Activated naive CD4-positive, alpha-beta T cell treated with anti-CD3 and anti-CD28 coated beads for 36 hours (primary cell): ENCODE measurements around the gene BNIP2. TPM values are rescaled to one million over a fixed set of nuclear protein-coding genes. Genes with fewer than 3 reads are reported as not detected.
"Not testable (repeated sequence)": the region's sequence is repeated elsewhere in the genome, so short reads cannot be mapped to it uniquely, and the experiment has no call there.

Source experiments
- CTCF ChIA-PET: fragments of 350-600 bp; sonication (Branson Sonifier 250); formaldehyde crosslinking; loops from one replicate; lab custom pipeline; 2021; ENCODE audit warnings: antibody characterized with exemption; lab: Charles Lee
- DNase-seq: peaks from one replicate; pipeline ENCODE4 v3.0.0-alpha.2; 2020
- H3K27ac Mint-ChIP-seq: one replicate; pipeline ENCODE4 v1.8.0; 2021; ENCODE audit warnings: mild to moderate bottlenecking, mixed read lengths
- H3K27me3 Mint-ChIP-seq: one replicate; pipeline ENCODE4 v1.8.0; 2021; ENCODE audit warnings: low read depth, mixed read lengths
- H3K36me3 Mint-ChIP-seq: one replicate; pipeline ENCODE4 v1.8.0; 2021; ENCODE audit warnings: low read depth, mixed read lengths
- H3K4me1 Mint-ChIP-seq: one replicate; pipeline ENCODE4 v1.8.0; 2021; ENCODE audit warnings: low read depth, mixed read lengths
- H3K4me3 Mint-ChIP-seq: one replicate; pipeline ENCODE4 v1.8.0; 2021; ENCODE audit warnings: mild to moderate bottlenecking, moderate library complexity, mixed read lengths
- H3K9me3 Mint-ChIP-seq: one replicate; pipeline ENCODE4 v1.8.0; 2021; ENCODE audit warnings: mixed read lengths
- intact Hi-C: fragments of 100-400 bp; cut with micrococcal nuclease; formaldehyde crosslinking; loops from one replicate; pipeline ENCODE4 v1.15.1; 2023
- total RNA-seq, 2 experiments: library from RNA; stranded (reverse); gene quantifications; one replicate each; pipeline ENCODE4 v1.2.3, GENCODE V29; 2021

Gene BNIP2
- total RNA-seq, 2 experiments from 2014 or later, result 44.2 to 44.7 TPM

DNA sequence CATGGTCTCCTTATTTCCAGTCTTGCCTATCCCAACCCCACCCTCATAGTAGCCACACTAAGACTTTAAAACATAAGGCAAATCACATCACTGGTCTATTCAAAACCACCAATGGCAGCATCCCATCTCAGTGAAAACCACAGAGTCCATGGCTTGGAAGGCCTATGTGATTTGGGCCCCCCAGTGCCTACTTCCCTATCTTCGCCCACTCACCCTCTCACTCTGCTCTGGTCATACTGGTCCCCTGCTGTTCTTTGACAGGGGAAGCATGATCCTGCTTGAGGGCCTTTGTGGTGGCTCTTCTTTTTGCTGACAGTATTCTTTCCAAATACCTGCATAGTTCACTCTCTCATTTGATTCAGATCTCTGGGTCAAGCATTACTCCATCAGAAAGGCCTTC lies 35.1 kb downstream of the BNIP2 start:
- Mint-ChIP-seq H3K4me1 (peaks cover 14% of the 10 kb centered on the region), H3K36me3 (peaks cover 22% of the 10 kb centered on the region), H3K27me3 (no peaks in the 10 kb centered on the region), H3K4me3 (no peak overlapping the region), H3K9me3 (peaks cover 2% of the 10 kb centered on the region), H3K27ac (no peak overlapping the region)
- intact Hi-C loops, result no loop called here
- CTCF ChIA-PET, result interaction anchor here (0.7 to 1.3 kb wide), 3 partner anchors 9 to 126 kb away, joined by 3 to 5 read pairs (median 4); no protein-coding TSS in a partner anchor
- no peak for DNase-seq

GRCh38 chr15:59649603-59650002 lies 39.5 kb downstream of the BNIP2 start:
- peaks cover 2% of the 10 kb centered on the region for H3K9me3 Mint-ChIP-seq
- no peak for DNase-seq
- peaks cover 35% of the 10 kb centered on the region for H3K36me3 Mint-ChIP-seq
- CTCF ChIA-PET, result no interaction called here
- H3K4me1 Mint-ChIP-seq, result peaks cover 17% of the 10 kb centered on the region
- intact Hi-C loops, result no loop called here
- no peak overlapping the region for H3K4me3 Mint-ChIP-seq
- H3K27ac Mint-ChIP-seq, result no peak overlapping the region
- no peaks in the 10 kb centered on the region for H3K27me3 Mint-ChIP-seq

- DNase-seq, result no peak
- H3K4me3 Mint-ChIP-seq, result no peak overlapping the region
- intact Hi-C loops, result no loop called here
Observed at GRCh38 chr15:59647085-59647484, 42.0 kb downstream of the BNIP2 start.

DNA sequence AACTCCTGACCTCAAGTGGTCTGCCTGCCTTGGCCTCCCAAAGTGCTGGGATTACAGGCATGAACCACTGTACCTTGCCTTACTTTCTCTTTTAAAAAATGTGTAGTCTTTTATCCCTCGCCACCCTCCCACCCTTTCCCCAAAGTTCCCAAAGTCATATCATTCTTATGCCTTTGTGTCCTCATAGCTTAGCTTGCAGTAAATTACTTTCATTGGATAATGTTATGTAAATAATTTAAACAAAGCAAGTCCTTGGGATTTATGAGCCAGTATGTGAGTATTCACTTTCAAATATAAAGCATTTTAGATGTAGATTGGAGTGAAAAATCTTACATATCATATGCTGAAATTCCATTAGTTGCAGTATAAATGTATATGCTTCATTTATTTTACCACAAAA lies 42.8 kb downstream of the BNIP2 start:
- CTCF ChIA-PET, result interaction anchor here (2.5 kb wide), 1 partner anchor 113 kb away, joined by 11 read pairs; no protein-coding TSS in a partner anchor
- H3K36me3 Mint-ChIP-seq, result peaks cover 23% of the 10 kb centered on the region
- no peaks in the 10 kb centered on the region for H3K27me3 Mint-ChIP-seq
- H3K4me3 Mint-ChIP-seq, result no peak overlapping the region
- no peak for DNase-seq
- H3K4me1 Mint-ChIP-seq, result peaks cover 16% of the 10 kb centered on the region
- no peaks in the 10 kb centered on the region for H3K9me3 Mint-ChIP-seq
- intact Hi-C loops, result no loop called here
- H3K27ac Mint-ChIP-seq, result no peak overlapping the region

More at GRCh38 chr15:59647085-59647484, 42.0 kb downstream of the BNIP2 start:
- CTCF ChIA-PET, result interaction anchor here (0.9 kb wide), 1 partner anchor 118 kb away, joined by 4 read pairs; no protein-coding TSS in a partner anchor
- Mint-ChIP-seq H3K27ac (no peak overlapping the region), H3K4me1 (peaks cover 16% of the 10 kb centered on the region), H3K9me3 (no peaks in the 10 kb centered on the region), H3K36me3 (peaks cover 28% of the 10 kb centered on the region), H3K27me3 (no peaks in the 10 kb centered on the region)

DNA sequence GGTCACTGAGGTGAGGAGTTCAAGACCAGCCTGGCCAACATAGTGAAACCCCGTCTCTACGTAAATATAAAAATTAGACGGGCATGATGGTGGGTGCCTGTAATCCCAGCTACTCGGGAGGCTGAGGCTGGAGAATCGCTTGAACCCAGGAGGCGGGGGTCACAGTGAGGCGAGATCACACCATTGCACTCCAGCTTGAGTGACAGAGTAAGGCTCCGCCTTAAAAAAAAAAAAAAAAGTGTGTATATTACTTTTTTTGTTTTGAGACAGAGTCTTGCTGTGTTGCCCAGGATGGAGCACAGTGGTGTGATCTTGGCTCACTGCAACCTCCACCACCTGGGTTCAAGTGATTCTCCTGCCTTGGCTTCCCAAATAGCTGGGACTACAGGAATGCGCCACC lies 43.3 kb downstream of the BNIP2 start:
- peaks cover 15% of the 10 kb centered on the region for H3K4me1 Mint-ChIP-seq

DNA sequence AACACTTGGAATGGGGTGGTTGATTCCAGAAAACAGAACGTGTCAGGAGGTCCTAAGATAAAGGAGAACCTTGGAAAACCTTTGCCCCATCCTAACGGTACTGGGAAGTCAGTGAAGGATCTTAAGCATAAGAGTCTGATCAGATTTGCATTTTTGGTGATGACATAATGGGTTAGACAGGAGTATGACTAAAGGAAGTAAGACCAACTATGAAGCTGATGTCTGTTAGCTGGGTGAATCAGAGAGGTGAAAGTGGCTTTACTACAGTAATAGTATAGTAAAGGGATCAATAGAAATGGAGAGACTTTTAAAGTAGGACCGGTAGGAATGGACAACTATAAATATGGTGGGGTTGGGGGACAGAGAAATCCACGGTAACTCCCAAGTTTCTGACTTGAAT lies 44.4 kb downstream of the BNIP2 start:
- intact Hi-C loops, result loop anchor here (5.0 kb wide), 1 partner anchor 112 kb away; no protein-coding TSS in a partner anchor
- H3K9me3 Mint-ChIP-seq, result no peaks in the 10 kb centered on the region
- no peak for DNase-seq
- peaks cover 14% of the 10 kb centered on the region for H3K4me1 Mint-ChIP-seq
- peak overlapping the region; percentile 43 for H3K27ac Mint-ChIP-seq
- no peak overlapping the region for H3K4me3 Mint-ChIP-seq
- CTCF ChIA-PET, result interaction anchor here (0.6 to 2.5 kb wide), 3 partner anchors 9 to 112 kb away, joined by 3 to 11 read pairs (median 3); no protein-coding TSS in a partner anchor
- peaks cover 21% of the 10 kb centered on the region for H3K36me3 Mint-ChIP-seq
- no peaks in the 10 kb centered on the region for H3K27me3 Mint-ChIP-seq

More for the DNA sequence above, 43.3 kb downstream of the BNIP2 start:
- intact Hi-C loops, H3K9me3 Mint-ChIP-seq, DNase-seq, H3K27me3 Mint-ChIP-seq, H3K27ac Mint-ChIP-seq, H3K4me3 Mint-ChIP-seq: not testable (repeated sequence)
- H3K36me3 Mint-ChIP-seq, result peaks cover 23% of the 10 kb centered on the region
- CTCF ChIA-PET, result interaction anchor here (0.7 to 2.5 kb wide), 2 partner anchors 9 to 113 kb away, joined by 5 to 11 read pairs; no protein-coding TSS in a partner anchor

DNA sequence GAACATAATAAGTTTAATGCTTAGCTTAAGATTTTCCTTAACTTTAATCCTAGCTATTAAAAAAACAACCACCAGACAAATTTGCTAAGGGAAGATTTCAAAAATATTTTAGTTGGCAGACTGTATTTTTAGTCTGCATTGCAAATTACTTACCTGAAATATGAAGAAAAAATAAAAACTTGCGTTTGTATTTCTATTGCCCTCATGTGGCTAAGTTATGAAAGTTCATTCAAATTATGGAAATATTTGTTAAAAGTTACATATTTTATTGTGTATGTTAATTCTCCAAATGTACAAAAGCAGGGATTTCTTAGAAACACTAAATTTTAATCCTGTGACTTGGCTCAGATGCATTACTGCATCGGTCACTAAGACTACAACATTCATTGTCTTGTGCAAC lies 46.8 kb downstream of the BNIP2 start:
- Mint-ChIP-seq H3K27ac (peak overlapping the region; percentile 35), H3K9me3 (no peaks in the 10 kb centered on the region), H3K4me3 (no peak overlapping the region), H3K4me1 (peaks cover 20% of the 10 kb centered on the region), H3K36me3 (peaks cover 25% of the 10 kb centered on the region), H3K27me3 (no peaks in the 10 kb centered on the region)
- DNase-seq, result no peak
- CTCF ChIA-PET, result interaction anchor here (0.7 to 3.3 kb wide), 6 partner anchors 11 to 136 kb away, joined by 3 to 13 read pairs (median 4); partner anchors contain the start of gene GTF2A2
- intact Hi-C loops, result loop anchor here (5.0 kb wide), 1 partner anchor 110 kb away; no protein-coding TSS in a partner anchor

DNA sequence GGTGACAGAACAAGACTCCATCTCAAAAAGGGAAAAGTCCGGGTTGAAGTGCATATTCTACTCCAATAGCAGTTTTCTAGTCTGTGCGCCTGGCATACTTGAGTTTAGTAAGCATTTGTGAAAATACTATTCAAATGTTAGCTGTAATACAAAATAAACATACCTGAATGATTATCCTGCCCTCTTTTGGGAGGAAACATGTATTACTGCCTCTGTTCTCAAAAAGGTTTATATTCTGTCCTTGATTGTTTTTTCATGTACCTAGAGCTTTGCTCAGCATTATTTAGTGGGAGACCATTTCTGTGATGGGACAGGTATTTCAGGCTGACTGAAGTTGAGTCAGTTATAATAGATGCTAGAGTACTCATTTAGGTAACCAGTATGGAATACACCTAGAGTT lies 51.6 kb downstream of the BNIP2 start:
- H3K4me1 Mint-ChIP-seq, H3K27me3 Mint-ChIP-seq, H3K27ac Mint-ChIP-seq, H3K9me3 Mint-ChIP-seq, intact Hi-C loops, H3K4me3 Mint-ChIP-seq, DNase-seq: not testable (repeated sequence)
- CTCF ChIA-PET, result interaction anchor here (0.7 to 2.6 kb wide), 2 partner anchors 11 to 105 kb away, joined by 3 to 12 read pairs; no protein-coding TSS in a partner anchor
- peaks cover 17% of the 10 kb centered on the region for H3K36me3 Mint-ChIP-seq

DNA sequence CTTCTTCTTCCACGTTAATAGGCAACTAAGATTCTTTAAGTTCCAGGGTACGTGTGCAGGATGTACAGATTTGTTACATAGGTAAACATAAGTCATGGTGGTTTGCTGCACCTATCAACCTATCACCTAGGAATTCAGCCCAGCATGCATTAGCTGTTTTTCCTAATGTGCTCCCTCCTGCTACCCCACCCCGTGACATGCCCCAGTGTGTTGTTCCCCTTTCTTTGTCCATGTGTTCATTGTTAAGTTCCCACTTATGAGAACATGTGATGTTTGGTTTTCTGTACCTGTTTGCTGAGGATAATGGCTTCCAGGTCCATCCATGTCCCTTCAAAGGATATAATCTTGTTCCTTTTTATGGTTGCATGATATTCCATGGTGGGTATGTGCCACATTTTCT lies 52.9 kb downstream of the BNIP2 start:
- Mint-ChIP-seq H3K27me3 (no peaks in the 10 kb centered on the region), H3K9me3 (no peaks in the 10 kb centered on the region), H3K4me1 (peaks cover 7% of the 10 kb centered on the region), H3K36me3 (peaks cover 16% of the 10 kb centered on the region), H3K27ac (no peak overlapping the region), H3K4me3 (no peak overlapping the region)
- intact Hi-C loops, result no loop called here
- no peak for DNase-seq
- CTCF ChIA-PET, result interaction anchor here (2.6 kb wide), 1 partner anchor 103 kb away, joined by 12 read pairs; no protein-coding TSS in a partner anchor

GRCh38 chr15:59632714-59633113 lies 56.4 kb downstream of the BNIP2 start:
- Mint-ChIP-seq H3K4me3 (no peak overlapping the region), H3K36me3 (peaks cover 7% of the 10 kb centered on the region), H3K27me3 (peaks cover 2% of the 10 kb centered on the region), H3K4me1 (no peaks in the 10 kb centered on the region), H3K9me3 (no peaks in the 10 kb centered on the region), H3K27ac (no peak overlapping the region)
- CTCF ChIA-PET, result interaction anchor here (1.8 to 3.1 kb wide), 2 partner anchors 100 to 104 kb away, joined by 8 to 11 read pairs; no protein-coding TSS in a partner anchor
- DNase-seq, result no peak
- intact Hi-C loops, result no loop called here

- H3K4me3 Mint-ChIP-seq, result no peak overlapping the region
Observed at GRCh38 chr15:59622289-59622688, 66.8 kb downstream of the BNIP2 start.

DNA sequence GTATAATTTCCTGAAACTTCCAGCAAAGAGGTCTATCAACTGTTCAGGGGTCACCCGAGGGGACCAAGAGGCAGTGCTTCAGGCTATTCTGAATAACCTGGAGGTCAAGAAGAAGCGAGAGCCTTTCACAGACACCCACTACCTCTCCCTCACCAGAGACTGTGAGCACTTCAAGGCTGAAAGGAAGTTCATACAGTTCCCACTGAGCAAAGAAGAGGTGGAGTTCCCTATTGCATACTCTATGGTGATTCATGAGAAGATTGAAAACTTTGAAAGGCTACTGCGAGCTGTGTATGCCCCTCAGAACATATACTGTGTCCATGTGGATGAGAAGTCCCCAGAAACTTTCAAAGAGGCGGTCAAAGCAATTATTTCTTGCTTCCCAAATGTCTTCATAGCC lies 70.7 kb downstream of the BNIP2 start:
- Mint-ChIP-seq H3K27me3 (peaks cover 10% of the 10 kb centered on the region), H3K4me1 (peaks cover 4% of the 10 kb centered on the region), H3K27ac (no peak overlapping the region), H3K36me3 (no peaks in the 10 kb centered on the region), H3K9me3 (no peaks in the 10 kb centered on the region), H3K4me3 (no peak overlapping the region)
- no peak for DNase-seq
- intact Hi-C loops, result no loop called here
- CTCF ChIA-PET, result no interaction called here

More at GRCh38 chr15:59622289-59622688, 66.8 kb downstream of the BNIP2 start:
- intact Hi-C loops, result loop anchor here (1.0 kb wide), 1 partner anchor 90 kb away; no protein-coding TSS in a partner anchor
- no peaks in the 10 kb centered on the region for H3K4me1 Mint-ChIP-seq
- DNase-seq, result peak; percentile 73
- no peaks in the 10 kb centered on the region for H3K36me3 Mint-ChIP-seq
- H3K27ac Mint-ChIP-seq, result no peak overlapping the region
- CTCF ChIA-PET, result interaction anchor here (0.6 to 4.5 kb wide), 3 partner anchors 20 to 907 kb away, joined by 3 to 20 read pairs (median 3); no protein-coding TSS in a partner anchor
- peaks cover 8% of the 10 kb centered on the region for H3K27me3 Mint-ChIP-seq
- H3K9me3 Mint-ChIP-seq, result no peaks in the 10 kb centered on the region
